HepG2 (cell line): ENCODE results near the gene FHIT.

ENCODE experiments used
- EP300 ChIP-seq, 3 experiments: sonication (generic) in 1 of 3; formaldehyde crosslinking in 1 of 3; IDR thresholded peaks; 2 replicates each; pipeline versions ENCODE4 v1.5.1 to v1.6.1; 2011 to 2020; ENCODE audit warnings: low read depth in 2 of 3, low read length in 2 of 3, borderline replicate concordance in 1 of 3, improper control_type of control experiment in 1 of 3, mild to moderate bottlenecking in 1 of 3, missing genetic modification reagents in 1 of 3, moderate library complexity in 1 of 3
- EZH2 ChIP-seq: conservative IDR thresholded peaks from 2 replicates; pipeline ENCODE4 v1.6.1; 2012; ENCODE audit warnings: mild to moderate bottlenecking, low read depth, low read length, moderate library complexity
- HNRNPLL ChIP-seq: fragments of 200-400 bp; formaldehyde crosslinking; IDR thresholded peaks from 2 replicates; pipeline ENCODE4 v1.6.1; 2017; ENCODE audit warnings: mild to moderate bottlenecking, low read depth, low read length; ENCODE audit not compliant: poor library complexity, severe bottlenecking
- SRSF4 ChIP-seq: fragments of 200-400 bp; formaldehyde crosslinking; IDR thresholded peaks from one replicate; pipeline ENCODE4 v1.6.1; 2018; ENCODE audit warnings: mild to moderate bottlenecking, low read depth, low read length, moderate library complexity; ENCODE audit not compliant: poor library complexity, severe bottlenecking
- STAT5B ChIP-seq: sonication (generic); formaldehyde crosslinking; IDR thresholded peaks from 2 replicates; pipeline ENCODE4 v1.4.0; 2020; ENCODE audit warnings: missing genetic modification reagents
- TAF1 ChIP-seq: sonication (generic); formaldehyde crosslinking; IDR thresholded peaks from 2 replicates; pipeline ENCODE4 v1.4.0; 2020; ENCODE audit warnings: missing genetic modification reagents
- TP53 ChIP-seq: sonication (generic); formaldehyde crosslinking; conservative IDR thresholded peaks from 2 replicates; pipeline ENCODE4 v1.4.0; 2020; ENCODE audit warnings: missing genetic modification reagents
- TF ChIP-seq, protein P1 (sequence below): sonication (generic); formaldehyde crosslinking; IDR thresholded peaks from 2 replicates; pipeline ENCODE4 v1.4.0; 2020; ENCODE audit warnings: missing genetic modification reagents, borderline replicate concordance
- TF ChIP-seq, protein P2 (sequence below): sonication (generic); formaldehyde crosslinking; IDR thresholded peaks from 2 replicates; pipeline ENCODE4 v1.5.0; 2020; ENCODE audit warnings: mild to moderate bottlenecking, missing genetic modification reagents, moderate library complexity

DNA sequence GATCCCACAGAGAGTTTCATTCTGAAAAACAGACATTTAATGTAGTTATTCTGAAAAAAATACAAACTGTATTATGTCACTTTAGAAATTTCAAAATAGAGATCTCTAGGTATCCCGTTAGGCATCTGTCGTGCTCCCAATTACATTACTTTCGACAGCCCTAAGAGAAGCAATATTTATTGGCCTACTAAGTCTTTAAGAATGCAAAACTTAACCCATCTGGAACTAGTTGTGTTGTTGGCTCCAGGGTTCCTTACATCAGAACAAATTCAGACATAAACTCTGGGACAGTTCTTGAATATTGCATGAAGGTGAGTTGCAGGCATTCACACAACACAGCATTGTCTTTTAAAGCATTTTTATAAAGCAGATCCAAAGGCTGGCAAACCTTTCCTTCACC is 498.4 kb downstream of the FHIT start:
- TF ChIP-seq, protein P1, sequence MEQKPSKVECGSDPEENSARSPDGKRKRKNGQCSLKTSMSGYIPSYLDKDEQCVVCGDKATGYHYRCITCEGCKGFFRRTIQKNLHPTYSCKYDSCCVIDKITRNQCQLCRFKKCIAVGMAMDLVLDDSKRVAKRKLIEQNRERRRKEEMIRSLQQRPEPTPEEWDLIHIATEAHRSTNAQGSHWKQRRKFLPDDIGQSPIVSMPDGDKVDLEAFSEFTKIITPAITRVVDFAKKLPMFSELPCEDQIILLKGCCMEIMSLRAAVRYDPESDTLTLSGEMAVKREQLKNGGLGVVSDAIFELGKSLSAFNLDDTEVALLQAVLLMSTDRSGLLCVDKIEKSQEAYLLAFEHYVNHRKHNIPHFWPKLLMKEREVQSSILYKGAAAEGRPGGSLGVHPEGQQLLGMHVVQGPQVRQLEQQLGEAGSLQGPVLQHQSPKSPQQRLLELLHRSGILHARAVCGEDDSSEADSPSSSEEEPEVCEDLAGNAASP (CRISPR knock-in tag): no peak
- TF ChIP-seq TAF1 (CRISPR knock-in tag): no peak
- TF ChIP-seq EP300 (IDR thresholded peaks at IDR 0.05; ENCODE audit: low read depth in 2 of 2, low read length in 2 of 2): no peak
- no peak for TF ChIP-seq EP300 (CRISPR knock-in tag; IDR thresholded peaks at IDR 0.05; ENCODE audit: borderline replicate concordance)
- no peak for TF ChIP-seq STAT5B (CRISPR knock-in tag)
- no peak for TF ChIP-seq SRSF4
- no peak for TF ChIP-seq HNRNPLL
- TF ChIP-seq EZH2: no peak
- no peak for TF ChIP-seq TP53 (CRISPR knock-in tag)
- TF ChIP-seq, protein P2, sequence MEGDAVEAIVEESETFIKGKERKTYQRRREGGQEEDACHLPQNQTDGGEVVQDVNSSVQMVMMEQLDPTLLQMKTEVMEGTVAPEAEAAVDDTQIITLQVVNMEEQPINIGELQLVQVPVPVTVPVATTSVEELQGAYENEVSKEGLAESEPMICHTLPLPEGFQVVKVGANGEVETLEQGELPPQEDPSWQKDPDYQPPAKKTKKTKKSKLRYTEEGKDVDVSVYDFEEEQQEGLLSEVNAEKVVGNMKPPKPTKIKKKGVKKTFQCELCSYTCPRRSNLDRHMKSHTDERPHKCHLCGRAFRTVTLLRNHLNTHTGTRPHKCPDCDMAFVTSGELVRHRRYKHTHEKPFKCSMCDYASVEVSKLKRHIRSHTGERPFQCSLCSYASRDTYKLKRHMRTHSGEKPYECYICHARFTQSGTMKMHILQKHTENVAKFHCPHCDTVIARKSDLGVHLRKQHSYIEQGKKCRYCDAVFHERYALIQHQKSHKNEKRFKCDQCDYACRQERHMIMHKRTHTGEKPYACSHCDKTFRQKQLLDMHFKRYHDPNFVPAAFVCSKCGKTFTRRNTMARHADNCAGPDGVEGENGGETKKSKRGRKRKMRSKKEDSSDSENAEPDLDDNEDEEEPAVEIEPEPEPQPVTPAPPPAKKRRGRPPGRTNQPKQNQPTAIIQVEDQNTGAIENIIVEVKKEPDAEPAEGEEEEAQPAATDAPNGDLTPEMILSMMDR (CRISPR knock-in tag): no peak
